Measurements from ENCODE around the gene KRT6C. TPM values are rescaled to one million over a fixed set of nuclear protein-coding genes. Genes with fewer than 3 reads are reported as not detected.

KRT6C gene
- total RNA-seq, 2 donors from 2014 or later = not detected

- H3K27me3 ChIP-seq = no peaks in the 10 kb centered on the region
- no peak overlapping the region for H3K27ac ChIP-seq
- H3K4me1 ChIP-seq = no peaks in the 10 kb centered on the region
- TF ChIP-seq CTCF (IDR thresholded peaks at IDR 0.05) = no peak
- no peaks in the 10 kb centered on the region for H3K9me3 ChIP-seq
- no peak overlapping the region for H3K4me3 ChIP-seq
- H3K36me3 ChIP-seq = no peaks in the 10 kb centered on the region
- DNase-seq (ENCODE audit: low spot score) = no peak
These were observed 40.9 kb downstream of the KRT6C start for GRCh38 chr12:52432559-52433207.

- TF ChIP-seq CTCF (IDR thresholded peaks at IDR 0.05) = no peak
- Histone ChIP-seq H3K27ac (no peak overlapping the region), H3K9me3 (no peaks in the 10 kb centered on the region), H3K36me3 (no peaks in the 10 kb centered on the region), H3K4me1 (no peaks in the 10 kb centered on the region), H3K4me3 (no peak overlapping the region), H3K27me3 (no peaks in the 10 kb centered on the region)
- DNase-seq (ENCODE audit: low spot score) = no peak
These were observed 45.5 kb downstream of the KRT6C start for GRCh38 chr12:52428121-52428520.

GRCh38 chr12:52427083-52427482 is 46.5 kb downstream of the KRT6C start:
- no peaks in the 10 kb centered on the region for H3K36me3 ChIP-seq
- H3K27me3 ChIP-seq = no peaks in the 10 kb centered on the region
- H3K9me3 ChIP-seq = no peaks in the 10 kb centered on the region
- no peaks in the 10 kb centered on the region for H3K4me1 ChIP-seq
- no peak for TF ChIP-seq CTCF (IDR thresholded peaks at IDR 0.05)
- no peak overlapping the region for H3K4me3 ChIP-seq
- no peak overlapping the region for H3K27ac ChIP-seq
- no peak for DNase-seq (ENCODE audit: low spot score)

- H3K36me3 ChIP-seq = no peaks in the 10 kb centered on the region
- no peaks in the 10 kb centered on the region for H3K4me1 ChIP-seq
- DNase-seq (ENCODE audit: low spot score) = no peak
- no peaks in the 10 kb centered on the region for H3K9me3 ChIP-seq
- H3K4me3 ChIP-seq = no peak overlapping the region
- H3K27ac ChIP-seq = no peak overlapping the region
- TF ChIP-seq CTCF (IDR thresholded peaks at IDR 0.05) = no peak
- no peaks in the 10 kb centered on the region for H3K27me3 ChIP-seq
These were observed 47.6 kb downstream of the KRT6C start for GRCh38 chr12:52426034-52426433.

- H3K36me3 ChIP-seq = no peaks in the 10 kb centered on the region
- no peak for TF ChIP-seq CTCF (IDR thresholded peaks at IDR 0.05)
- H3K9me3 ChIP-seq = no peaks in the 10 kb centered on the region
- H3K4me1 ChIP-seq = no peaks in the 10 kb centered on the region
- DNase-seq (ENCODE audit: low spot score) = no peak
- H3K27ac ChIP-seq = no peak overlapping the region
- H3K27me3 ChIP-seq = no peaks in the 10 kb centered on the region
- no peak overlapping the region for H3K4me3 ChIP-seq
These were observed 48.1 kb downstream of the KRT6C start for GRCh38 chr12:52425466-52425865.
